GM19372 (cell line): ENCODE measurements around the gene FAM72A.
"Not testable (repeated sequence)": the region's sequence is repeated elsewhere in the genome, so short reads cannot be mapped to it uniquely, and the experiment has no call there.

ENCODE experiments used
- ATAC-seq: cut with Tn5 transposase; IDR thresholded peaks from one replicate; pipeline ENCODE4 v1.9.1; 2021; ENCODE audit warnings: mild to moderate bottlenecking, low read depth, moderate library complexity; ENCODE audit not compliant: unreplicated experiment

The FAM72A gene

DNA sequence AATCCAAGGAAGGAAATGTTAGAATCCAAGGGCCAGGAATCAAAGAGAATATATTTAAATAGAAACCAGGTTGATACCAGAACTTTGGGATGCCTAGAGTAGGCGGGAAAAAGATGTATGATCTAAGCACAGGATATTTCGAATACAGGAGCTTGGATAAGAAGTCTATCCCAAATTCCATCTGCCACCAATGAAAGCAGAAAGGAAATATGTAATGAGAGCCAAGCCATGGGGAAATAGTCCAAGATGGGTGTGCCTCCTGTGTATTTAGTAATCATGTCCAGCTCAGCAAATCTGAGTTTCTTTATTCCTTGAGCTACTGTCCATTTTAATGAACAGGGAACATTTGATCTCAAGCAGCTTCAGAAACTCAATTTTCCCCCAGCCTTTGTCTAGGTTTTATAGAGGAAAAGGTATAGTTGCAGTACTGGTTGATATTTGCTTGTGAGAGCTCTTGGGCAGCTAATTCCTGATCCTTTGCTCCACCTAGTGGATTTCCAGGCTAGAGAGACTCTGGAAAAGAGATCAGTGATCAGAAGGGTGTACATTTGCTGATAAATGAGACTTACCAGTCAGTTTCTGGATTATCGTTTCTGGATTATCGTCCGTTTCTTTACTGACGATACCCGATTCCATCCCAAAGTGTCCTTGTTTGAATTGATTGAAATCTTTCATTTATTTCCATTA is 28.3 kb downstream of the FAM72A start:
- not testable (repeated sequence) for ATAC-seq

DNA sequence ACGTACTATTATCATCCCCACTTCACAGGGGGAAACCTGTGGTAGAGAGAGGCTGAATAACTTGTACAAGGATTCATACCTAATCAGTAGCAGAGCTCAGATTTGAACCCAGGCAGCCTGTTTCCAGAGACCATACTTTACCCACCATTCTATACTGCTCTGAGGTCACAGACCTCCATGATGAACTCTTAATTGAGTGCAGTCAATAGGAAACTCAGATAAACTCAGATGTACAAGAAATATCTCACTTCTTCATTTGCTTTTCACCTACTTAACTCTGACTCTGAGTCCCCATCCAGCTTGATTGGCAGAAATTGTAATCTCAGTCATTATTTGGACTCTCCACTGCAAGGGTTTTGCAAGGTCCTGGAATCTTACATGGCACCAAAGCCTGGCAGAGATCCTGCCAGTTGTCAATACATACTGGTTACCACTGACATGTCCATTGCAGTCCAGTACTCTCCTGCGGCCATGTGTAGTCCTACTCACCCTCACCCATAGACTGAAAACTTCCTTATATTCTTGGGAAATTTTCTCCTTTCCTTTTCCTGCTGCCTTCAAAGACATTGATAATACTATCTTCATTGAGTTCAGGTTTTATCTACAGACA is 29.4 kb downstream of the FAM72A start:
- not testable (repeated sequence) for ATAC-seq

DNA sequence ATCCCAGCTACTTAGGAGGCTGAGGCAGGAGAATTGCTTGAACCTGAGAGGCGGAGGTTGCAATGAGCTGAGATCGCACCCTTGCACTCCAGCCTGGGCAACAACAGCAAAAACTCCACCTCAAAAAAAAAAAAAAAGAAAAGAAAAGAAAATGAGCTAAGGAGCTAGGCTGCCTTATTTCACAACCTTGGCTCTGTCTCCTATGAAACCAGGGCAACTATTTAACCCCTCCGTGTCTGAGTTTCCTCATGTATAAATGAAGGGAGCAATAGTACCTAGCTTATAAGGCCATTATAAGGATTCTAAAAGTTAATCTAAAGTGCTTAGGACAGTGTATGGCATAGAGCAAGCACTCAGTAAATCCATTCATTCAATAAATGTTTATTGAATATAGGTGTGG is 32.8 kb downstream of the FAM72A start:
- not testable (repeated sequence) for ATAC-seq

DNA sequence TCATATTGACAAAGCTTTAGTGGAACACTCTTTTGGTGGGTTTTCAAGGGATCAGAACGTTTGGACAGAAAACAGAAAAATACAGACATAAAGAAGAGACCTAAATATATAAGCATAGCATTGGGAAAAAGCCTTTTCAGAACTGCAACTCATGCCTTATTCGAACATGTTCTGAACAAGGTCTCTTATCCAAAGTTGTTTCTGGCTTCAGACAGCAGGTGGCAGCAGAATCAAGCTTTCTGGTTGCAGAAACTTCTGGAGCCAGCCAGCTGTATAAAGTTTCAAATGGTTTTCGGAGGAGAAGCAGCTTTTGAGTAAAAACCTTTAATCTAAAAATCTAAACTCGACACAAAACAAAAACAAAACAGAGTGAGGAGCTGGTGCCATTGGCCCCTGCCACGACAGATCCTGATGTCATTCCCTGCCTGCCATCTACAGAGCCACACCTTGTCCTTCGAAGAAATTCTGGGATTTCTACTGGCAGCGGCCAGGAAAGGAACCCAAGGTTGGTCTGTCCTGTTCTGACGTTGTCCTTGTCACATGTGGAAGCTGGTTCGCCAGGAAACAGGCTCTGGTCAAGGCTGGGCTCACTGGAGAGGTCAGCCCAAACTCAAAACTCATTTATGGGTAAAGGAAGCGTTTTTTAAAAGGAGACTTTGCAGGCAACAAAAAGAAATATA is 35.1 kb downstream of the FAM72A start:
- ATAC-seq, result not testable (repeated sequence)

DNA sequence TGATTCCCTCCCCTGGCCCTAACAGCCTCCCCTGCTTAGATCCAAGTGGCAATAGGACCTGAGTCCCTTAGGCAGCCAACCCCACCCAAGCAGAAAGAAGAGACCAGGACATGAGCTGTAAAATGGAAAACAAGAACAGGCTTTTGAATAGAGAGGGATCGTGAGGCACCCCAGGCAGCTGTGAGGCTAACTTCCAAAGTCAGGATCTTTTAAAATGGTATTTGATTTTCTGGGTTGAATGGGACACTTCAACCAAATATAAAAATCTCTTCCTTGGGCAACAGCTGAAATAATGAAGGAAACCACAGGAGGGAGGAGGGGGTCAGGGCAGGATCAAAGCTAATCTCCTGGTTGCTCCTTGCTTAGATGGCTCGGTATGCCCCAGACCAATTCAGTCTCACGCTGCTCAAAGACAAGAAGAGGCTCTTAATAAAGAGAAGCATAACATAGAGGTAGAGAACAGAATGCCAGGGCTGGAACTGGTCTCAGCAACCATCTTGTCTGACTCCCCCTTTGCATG is 56.8 kb downstream of the FAM72A start:
- ATAC-seq, result no peak

DNA sequence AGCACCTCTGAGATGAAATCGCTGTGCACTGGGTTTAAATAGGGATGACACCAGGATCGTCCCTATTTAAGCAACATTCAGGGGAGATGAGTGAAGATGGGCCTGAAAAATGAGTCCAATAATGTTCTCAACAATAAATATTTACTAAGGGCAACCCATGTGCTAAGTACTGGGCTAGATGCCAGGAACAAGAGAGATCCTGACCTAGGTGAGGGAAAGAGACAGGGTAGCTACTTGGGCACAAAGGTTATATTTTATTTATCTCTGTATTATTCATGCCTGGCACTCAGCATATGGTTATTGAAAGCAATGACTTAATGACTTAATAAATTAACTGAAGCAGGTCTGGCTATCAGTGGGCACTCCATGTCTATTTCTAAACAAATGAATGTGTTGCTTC is 58.0 kb downstream of the FAM72A start:
- ATAC-seq, result no peak

DNA sequence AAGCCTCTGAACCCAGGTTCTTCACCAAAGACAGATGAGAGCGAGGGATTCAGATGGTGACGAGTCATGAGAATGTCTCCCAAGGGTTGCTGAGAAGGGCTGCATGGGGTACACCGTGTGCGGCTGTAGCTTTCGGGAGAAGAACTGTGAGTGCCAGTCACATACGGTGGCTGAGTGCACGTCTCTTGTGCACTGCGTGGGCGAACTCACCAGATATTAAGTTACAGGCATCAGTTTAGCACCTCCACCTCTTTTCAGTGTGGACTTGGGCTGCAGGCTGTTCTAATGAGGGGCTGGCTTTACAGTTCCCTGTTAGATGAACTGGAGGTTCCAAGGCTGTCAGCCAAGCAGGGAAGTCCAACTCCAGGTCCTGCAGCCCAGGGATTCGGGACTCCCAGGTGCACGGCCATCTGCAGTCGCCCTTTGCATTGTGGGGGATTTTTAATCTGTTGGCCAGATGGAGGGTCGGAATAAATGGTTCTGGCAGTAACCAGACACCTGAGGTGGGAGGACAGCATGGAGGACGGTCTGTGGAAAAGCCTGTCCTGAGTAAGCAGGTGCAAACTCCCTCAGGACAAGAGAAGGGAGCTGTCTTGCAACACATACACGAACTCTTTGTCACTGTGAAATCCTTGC is 59.0 kb downstream of the FAM72A start:
- no peak for ATAC-seq

DNA sequence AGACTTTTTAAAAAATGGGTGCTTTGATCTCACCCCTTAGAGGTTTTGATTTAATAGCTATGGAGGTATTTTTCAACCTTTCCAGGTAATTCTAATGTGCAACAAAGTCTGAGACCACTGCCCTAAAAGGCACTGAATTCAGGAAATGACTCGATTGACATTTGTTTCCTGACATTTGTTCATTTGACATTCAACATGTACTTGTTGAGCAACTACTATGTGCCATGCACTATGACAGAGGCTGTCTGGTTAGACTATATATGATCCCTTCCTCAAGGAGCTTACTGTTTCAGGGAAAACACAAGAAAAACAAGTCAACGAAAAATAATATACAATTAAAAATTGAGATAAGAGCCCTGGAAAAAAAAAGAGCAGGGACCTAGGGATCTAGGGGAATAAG is 59.9 kb downstream of the FAM72A start:
- ATAC-seq, result no peak

DNA sequence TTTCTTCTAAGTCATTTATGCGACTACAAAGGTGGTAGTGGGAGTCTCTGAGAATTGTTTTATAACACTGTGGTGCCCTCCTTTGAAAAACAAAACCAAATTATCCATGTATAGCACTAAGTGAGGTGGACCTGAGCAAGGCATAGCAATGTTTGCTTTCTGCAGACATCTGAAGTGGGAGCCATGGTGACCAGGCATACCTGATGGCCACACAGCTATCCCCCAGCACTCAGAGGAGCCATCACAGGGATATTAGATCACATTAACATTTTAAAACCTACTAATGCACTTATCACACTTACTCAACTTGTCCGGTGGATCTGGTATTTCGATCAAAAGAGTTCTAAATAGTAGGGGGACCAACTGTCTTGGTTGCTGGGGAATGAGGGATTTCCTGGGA is 60.6 kb downstream of the FAM72A start:
- ATAC-seq, result no peak

DNA sequence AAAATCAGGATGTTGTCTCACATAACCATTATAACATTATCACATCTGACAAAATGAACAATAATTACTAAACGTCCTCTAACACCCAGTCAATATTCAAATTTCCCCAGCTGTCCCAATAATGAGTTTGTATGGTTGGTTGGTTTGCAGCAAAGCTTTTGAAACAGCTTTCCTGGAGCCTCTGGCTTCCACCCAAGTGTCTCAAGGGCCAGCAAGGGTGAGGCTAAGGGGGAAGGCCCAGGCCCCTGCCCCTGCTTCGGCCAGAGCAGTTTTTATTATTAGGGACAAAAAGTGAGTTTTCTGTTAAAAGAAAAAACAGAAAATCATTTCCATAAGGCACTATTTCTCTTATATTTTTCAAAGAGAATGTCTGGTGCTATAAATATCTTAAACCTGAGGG is 66.4 kb downstream of the FAM72A start:
- no peak for ATAC-seq
